ENCODE measurements around the gene GDPD3. TPM values are rescaled to one million over a fixed set of nuclear protein-coding genes. Genes with fewer than 3 reads are reported as not detected.

GDPD3 gene
- total RNA-seq, 4 donors from 2014 or later, result 0.29 to 0.66 TPM; not detected in 2

GRCh38 chr16:30096862-30097563, 16.3 kb downstream of the GDPD3 start:
- Histone ChIP-seq H3K4me3 (peak overlapping the region; percentile 54 to 85 (median 76)), H3K36me3 (peaks cover 0 to 22% of the 10 kb centered on the region in 2 donors), H3K9me3 (no peaks in the 10 kb centered on the region), H3K27me3 (no peaks in the 10 kb centered on the region), H3K4me1 (peaks cover 28 to 33% of the 10 kb centered on the region in 2 donors), H3K27ac (peak overlapping the region; percentile 89 to 99 (median 96))
- no peak for TF ChIP-seq POLR2A (IDR thresholded peaks at IDR 0.05)
- TF ChIP-seq, protein P1, sequence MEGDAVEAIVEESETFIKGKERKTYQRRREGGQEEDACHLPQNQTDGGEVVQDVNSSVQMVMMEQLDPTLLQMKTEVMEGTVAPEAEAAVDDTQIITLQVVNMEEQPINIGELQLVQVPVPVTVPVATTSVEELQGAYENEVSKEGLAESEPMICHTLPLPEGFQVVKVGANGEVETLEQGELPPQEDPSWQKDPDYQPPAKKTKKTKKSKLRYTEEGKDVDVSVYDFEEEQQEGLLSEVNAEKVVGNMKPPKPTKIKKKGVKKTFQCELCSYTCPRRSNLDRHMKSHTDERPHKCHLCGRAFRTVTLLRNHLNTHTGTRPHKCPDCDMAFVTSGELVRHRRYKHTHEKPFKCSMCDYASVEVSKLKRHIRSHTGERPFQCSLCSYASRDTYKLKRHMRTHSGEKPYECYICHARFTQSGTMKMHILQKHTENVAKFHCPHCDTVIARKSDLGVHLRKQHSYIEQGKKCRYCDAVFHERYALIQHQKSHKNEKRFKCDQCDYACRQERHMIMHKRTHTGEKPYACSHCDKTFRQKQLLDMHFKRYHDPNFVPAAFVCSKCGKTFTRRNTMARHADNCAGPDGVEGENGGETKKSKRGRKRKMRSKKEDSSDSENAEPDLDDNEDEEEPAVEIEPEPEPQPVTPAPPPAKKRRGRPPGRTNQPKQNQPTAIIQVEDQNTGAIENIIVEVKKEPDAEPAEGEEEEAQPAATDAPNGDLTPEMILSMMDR (IDR thresholded peaks at IDR 0.05 in 4 of 5, conservative IDR thresholded peaks at IDR 0.05 in 1 of 5), result no peak
- no peak for ATAC-seq
- intact Hi-C loops (cut with DNase I; ENCODE audit: low total_unique reads), result loop anchor here (1.0 to 10.0 kb wide), 3 partner anchors 26 to 278 kb away; partner anchors contain the start of genes ALDOA, MAPK3, MYL11 and TBC1D10B
- in situ Hi-C loops (cut with MboI; ENCODE audit: low sequenced_read_pairs in 4 of 4), result loop anchor here in 1 of 4 donors (25.0 kb wide), 1 partner anchor 265 kb away; the partner anchor contains the start of genes CD2BP2, MYL11 and TBC1D10B
- no peak for DNase-seq

- Histone ChIP-seq H3K27me3 (no peaks in the 10 kb centered on the region), H3K27ac (peak within 1 kb of the TSS; percentile 89 to 99 (median 96)), H3K4me1 (peaks cover 31 to 37% of the 10 kb centered on the region in 2 donors), H3K4me3 (peak within 1 kb of the TSS; percentile 74 to 87 (median 82)), H3K9me3 (no peaks in the 10 kb centered on the region), H3K36me3 (peaks cover 0 to 22% of the 10 kb centered on the region in 2 donors)
- DNase-seq, result peak; percentile 91 to 94
- ATAC-seq, result peak; percentile 72 to 74
- TF ChIP-seq, protein P1 (IDR thresholded peaks at IDR 0.05 in 4 of 5, conservative IDR thresholded peaks at IDR 0.05 in 1 of 5), result no peak
- peak; percentile 74 to 92 for TF ChIP-seq POLR2A (IDR thresholded peaks at IDR 0.05)
- intact Hi-C loops (cut with DNase I; ENCODE audit: low total_unique reads) (loop anchor here (1.0 to 10.0 kb wide), 3 partner anchors 27 to 279 kb away; partner anchors contain the start of genes ALDOA, MAPK3, MYL11 and TBC1D10B), in situ Hi-C loops (cut with MboI; ENCODE audit: low sequenced_read_pairs in 4 of 4) (loop anchor here in 1 of 4 donors (25.0 kb wide), 1 partner anchor 266 kb away; the partner anchor contains the start of genes CD2BP2, MYL11 and TBC1D10B)
Observed at GRCh38 chr16:30096105-30096861, 17.1 kb downstream of the GDPD3 start, which contains the start of gene YPEL3. TSS of gene YPEL3 (minus strand) at chr16:30096213. CDS start at chr16:30095482, 731 bp downstream.

- ATAC-seq (peak; percentile 1 to 7), DNase-seq (no peak)
- TF ChIP-seq POLR2A (IDR thresholded peaks at IDR 0.05), result no peak
- TF ChIP-seq, protein P1 (IDR thresholded peaks at IDR 0.05 in 4 of 5, conservative IDR thresholded peaks at IDR 0.05 in 1 of 5), result no peak
- intact Hi-C loops (cut with DNase I; ENCODE audit: low total_unique reads) (loop anchor here (1.0 to 10.0 kb wide), 3 partner anchors 27 to 279 kb away; partner anchors contain the start of genes ALDOA, MAPK3, MYL11 and TBC1D10B), in situ Hi-C loops (cut with MboI; ENCODE audit: low sequenced_read_pairs in 4 of 4) (loop anchor here in 1 of 4 donors (25.0 kb wide), 1 partner anchor 267 kb away; the partner anchor contains the start of genes CD2BP2, MYL11 and TBC1D10B)
- Histone ChIP-seq H3K4me3 (peak overlapping the region; percentile 68 to 87 (median 82)), H3K36me3 (peaks cover 0 to 22% of the 10 kb centered on the region in 2 donors), H3K9me3 (no peaks in the 10 kb centered on the region), H3K4me1 (peaks cover 39 to 40% of the 10 kb centered on the region in 2 donors), H3K27me3 (no peaks in the 10 kb centered on the region), H3K27ac (peak overlapping the region; percentile 89 to 99 (median 96))
Observed at GRCh38 chr16:30095166-30096078, 17.9 kb downstream of the GDPD3 start.
